WTC11 (cell line): Measurements from ENCODE around the gene ARHGAP18.

Experiments
- ATF2 ChIP-seq: sonication (generic); formaldehyde crosslinking; IDR thresholded peaks from 2 replicates; pipeline ENCODE4 v1.8.1; 2022; ENCODE audit warnings: low read depth, missing genetic modification reagents, borderline replicate concordance
- CREB1 ChIP-seq: sonication (generic); formaldehyde crosslinking; IDR thresholded peaks from 2 replicates; pipeline ENCODE4 v1.8.0; 2023; ENCODE audit warnings: mild to moderate bottlenecking, missing genetic modification reagents
- CTCF ChIP-seq: fragments of 200-600 bp; IDR thresholded peaks from 2 replicates; pipeline ENCODE4 v1.8.0; 2022; ENCODE audit warnings: antibody characterized with exemption
- JUN ChIP-seq: sonication (generic); formaldehyde crosslinking; IDR thresholded peaks from 2 replicates; pipeline ENCODE4 v1.8.0; 2023; ENCODE audit warnings: mild to moderate bottlenecking, missing genetic modification reagents
- MAX ChIP-seq: sonication (generic); formaldehyde crosslinking; IDR thresholded peaks from 2 replicates; pipeline ENCODE4 v1.8.0; 2022; ENCODE audit warnings: mild to moderate bottlenecking, missing genetic modification reagents
- NR1H2 ChIP-seq: sonication (generic); formaldehyde crosslinking; IDR thresholded peaks from 2 replicates; pipeline ENCODE4 v1.9.0; 2021; ENCODE audit warnings: mild to moderate bottlenecking, moderate library complexity, missing genetic modification reagents
- NR2C2 ChIP-seq: sonication (generic); formaldehyde crosslinking; IDR thresholded peaks from 2 replicates; pipeline ENCODE4 v1.8.0; 2022; ENCODE audit warnings: mild to moderate bottlenecking, missing genetic modification reagents
- TEAD4 ChIP-seq: sonication (generic); formaldehyde crosslinking; IDR thresholded peaks from 2 replicates; pipeline ENCODE4 v1.8.0; 2022; ENCODE audit warnings: mild to moderate bottlenecking, missing genetic modification reagents
- ZNF416 ChIP-seq: fragments of 250-450 bp; sonication (Bioruptor Pico); IDR thresholded peaks from 2 replicates; pipeline ENCODE4 v1.9.0; 2021; ENCODE audit warnings: mild to moderate bottlenecking, inconsistent platforms
- ZNF423 ChIP-seq: fragments of 250-450 bp; sonication (Bioruptor Pico); IDR thresholded peaks from 2 replicates; pipeline ENCODE4 v2.1.2; 2022; ENCODE audit warnings: mild to moderate bottlenecking, moderate library complexity

- no peak for TF ChIP-seq CTCF
- no peak for TF ChIP-seq NR2C2 (CRISPR knock-in tag)
- TF ChIP-seq ATF2 (CRISPR knock-in tag), result no peak
- TF ChIP-seq CREB1 (CRISPR knock-in tag), result no peak
- TF ChIP-seq JUN (CRISPR knock-in tag), result no peak
- no peak for TF ChIP-seq MAX (CRISPR knock-in tag)
- no peak for TF ChIP-seq NR1H2 (CRISPR knock-in tag)
- TF ChIP-seq TEAD4 (CRISPR knock-in tag), result no peak
- TF ChIP-seq ZNF416, result no peak
- TF ChIP-seq ZNF423 (CRISPR knock-in tag), result no peak
Observed at GRCh38 chr6:129604321-129604720, 105.7 kb downstream of the ARHGAP18 start.
